GM19099 (cell line): Measurements from ENCODE around the gene ZNF592.

Experiments used
- POLR2A ChIP-seq: IDR thresholded peaks from 3 replicates; pipeline ENCODE4 v1.6.1; 2011; ENCODE audit warnings: low read depth; ENCODE audit not compliant: insufficient read length; ENCODE audit errors: extremely low read depth

Gene ZNF592

GRCh38 chr15:84828086-84828908, 79.9 kb downstream of the ZNF592 start:
- no peak for TF ChIP-seq POLR2A

GRCh38 chr15:84829428-84829827, 81.0 kb downstream of the ZNF592 start:
- no peak for TF ChIP-seq POLR2A

- TF ChIP-seq POLR2A, result no peak
Observed at GRCh38 chr15:84830036-84830435, 81.6 kb downstream of the ZNF592 start.

GRCh38 chr15:84831028-84831427, 82.6 kb downstream of the ZNF592 start:
- no peak for TF ChIP-seq POLR2A

GRCh38 chr15:84831613-84832012, 83.2 kb downstream of the ZNF592 start:
- TF ChIP-seq POLR2A, result no peak

GRCh38 chr15:84832448-84833040, 84.2 kb downstream of the ZNF592 start:
- no peak for TF ChIP-seq POLR2A

- no peak for TF ChIP-seq POLR2A
Observed at GRCh38 chr15:84833447-84834228, 85.2 kb downstream of the ZNF592 start.

GRCh38 chr15:84834229-84834955, 86.0 kb downstream of the ZNF592 start:
- no peak for TF ChIP-seq POLR2A

- TF ChIP-seq POLR2A, result no peak
Observed at GRCh38 chr15:84834969-84835368, 86.6 kb downstream of the ZNF592 start.

GRCh38 chr15:84835661-84836337, 87.4 kb downstream of the ZNF592 start:
- no peak for TF ChIP-seq POLR2A

- no peak for TF ChIP-seq POLR2A
Observed at GRCh38 chr15:84836844-84837243, 88.5 kb downstream of the ZNF592 start.

- no peak for TF ChIP-seq POLR2A
Observed at GRCh38 chr15:84839714-84840113, 91.3 kb downstream of the ZNF592 start.

GRCh38 chr15:84840255-84840654, 91.9 kb downstream of the ZNF592 start:
- no peak for TF ChIP-seq POLR2A

GRCh38 chr15:84840741-84841429, 92.5 kb downstream of the ZNF592 start:
- no peak for TF ChIP-seq POLR2A
